GM12878 (cell line): Measurements from ENCODE around the gene ARL10. TPM values are rescaled to one million over a fixed set of nuclear protein-coding genes. Genes with fewer than 3 reads are reported as not detected.

Experiments used
- ATAC-seq: fragments of 200-7000 bp; cut with Tn5 transposase; 3 replicates; pipeline ENCODE4 v1.9.1; 2020; ENCODE audit warnings: mild to moderate bottlenecking, moderate library complexity
- BruUV-seq: library from RNA; stranded (reverse); fragments of 400-500 nt; replicated peaks from 2 replicates; lab custom pipeline; 2021; lab: Mats Ljungman, UMichigan
- CTCF ChIA-PET: fragments of 300-600 bp; sonication (Branson Sonifier 250); formaldehyde crosslinking; extraction: SDS; loops from one replicate; lab custom pipeline; 2021; ENCODE audit warnings: inconsistent platforms; lab: Yijun Ruan, JAX
- POLR2A ChIA-PET: fragments of 350-600 bp; formaldehyde crosslinking; extraction: SDS; loops from one replicate; lab custom pipeline; 2021; ENCODE audit warnings: inconsistent platforms; lab: Charles Lee
- RAD21 ChIA-PET: fragments of 300-600 bp; sonication (Branson Sonifier 250); formaldehyde crosslinking; loops from one replicate; lab custom pipeline; 2023; ENCODE audit warnings: antibody characterized with exemption; ENCODE audit not compliant: unreplicated experiment; lab: Charles Lee
- SMC1A ChIA-PET: fragments of 300-600 bp; sonication (Branson Sonifier 250); formaldehyde crosslinking; loops from one replicate; lab custom pipeline; 2023; ENCODE audit not compliant: unreplicated experiment, uncharacterized antibody; lab: Charles Lee
- DNase-seq: peaks from one replicate; pipeline ENCODE4 v3.0.0-alpha.2; 2011; ENCODE audit warnings: low read depth, low spot score
- FAIRE-seq: peaks from 3 replicates; lab custom pipeline; 2011; peaks lifted over from hg19 to GRCh38; lab: Jason Lieb, UNC
- H2AFZ ChIP-seq: 2 replicates; pipeline ENCODE4 v1.6.0; 2011; ENCODE audit warnings: low read depth, low read length, control low read depth; ENCODE audit not compliant: control insufficient read depth
- H3K27ac ChIP-seq: 2 replicates; pipeline ENCODE4 v1.5.1; 2011; ENCODE audit warnings: control low read depth; ENCODE audit not compliant: control insufficient read depth, insufficient read depth
- H3K27me3 ChIP-seq, 2 experiments: replicated peaks in 1 of 2; 2 replicates each; pipeline versions ENCODE4 v1.6.0 to v1.6.1; 2011; ENCODE audit warnings: low read length in 1 of 2; ENCODE audit not compliant: control insufficient read depth in 2 of 2, insufficient read depth in 2 of 2
- H3K36me3 ChIP-seq, 2 experiments: 2 replicates each; pipeline ENCODE4 v1.5.1; 2011; ENCODE audit warnings: low read length in 1 of 2; ENCODE audit not compliant: control insufficient read depth in 2 of 2, insufficient read depth in 2 of 2
- H3K4me1 ChIP-seq: 2 replicates; pipeline ENCODE4 v1.6.1; 2011; ENCODE audit warnings: mild to moderate bottlenecking, low read length, moderate library complexity, mixed read lengths; ENCODE audit not compliant: control insufficient read depth, insufficient read depth
- H3K4me2 ChIP-seq: 2 replicates; pipeline ENCODE4 v1.6.0; 2011; ENCODE audit warnings: control low read depth; ENCODE audit not compliant: control insufficient read depth, insufficient read depth
- H3K4me3 ChIP-seq: fragments of 200-600 bp; sonication (generic); 2 replicates; pipeline ENCODE4 v1.5.1; 2016
- H3K79me2 ChIP-seq: 2 replicates; pipeline ENCODE4 v1.6.0; 2011; ENCODE audit warnings: low read length; ENCODE audit not compliant: control insufficient read depth, insufficient read depth
- H3K9ac ChIP-seq: 2 replicates; pipeline ENCODE4 v1.8.0; 2011; ENCODE audit warnings: low read length, control low read depth, mixed read lengths; ENCODE audit not compliant: control insufficient read depth, insufficient read depth
- H3K9me3 ChIP-seq: replicated peaks from 3 replicates; pipeline ENCODE4 v1.5.1; 2011; ENCODE audit warnings: mild to moderate bottlenecking, low read length; ENCODE audit not compliant: control insufficient read depth, insufficient read depth
- H4K20me1 ChIP-seq: 2 replicates; pipeline ENCODE4 v1.6.0; 2011; ENCODE audit not compliant: control insufficient read depth, insufficient read depth
- ASH2L ChIP-seq: fragments of 300-600, 200-600 bp; sonication (generic); IDR thresholded peaks from 2 replicates; pipeline ENCODE4 v1.6.1; 2017; ENCODE audit warnings: low read depth, mild to moderate bottlenecking, borderline replicate concordance
- ATF7 ChIP-seq: fragments of 450-650 bp; IDR thresholded peaks from 2 replicates; pipeline ENCODE4 v1.6.1; 2016; ENCODE audit warnings: low read depth, mild to moderate bottlenecking
- BCL3 ChIP-seq: IDR thresholded peaks from 2 replicates; pipeline ENCODE4 v1.6.1; 2011; ENCODE audit warnings: borderline replicate concordance, low read depth, mild to moderate bottlenecking, moderate library complexity, low read length; ENCODE audit not compliant: insufficient read depth, poor library complexity, severe bottlenecking
- CREB1 ChIP-seq: IDR thresholded peaks from 2 replicates; pipeline ENCODE4 v1.6.1; 2012; ENCODE audit warnings: low read depth, mild to moderate bottlenecking, inconsistent platforms
- HDAC6 ChIP-seq: fragments of 200-600 bp; sonication (generic); IDR thresholded peaks from one replicate; pipeline ENCODE4 v1.8.0; 2017; ENCODE audit warnings: antibody characterized with exemption; ENCODE audit not compliant: unreplicated experiment
- HDGF ChIP-seq: fragments of 450-650 bp; IDR thresholded peaks from 2 replicates; pipeline ENCODE4 v1.6.1; 2016; ENCODE audit warnings: antibody characterized with exemption
- IRF4 ChIP-seq: IDR thresholded peaks from 2 replicates; pipeline ENCODE4 v1.6.1; 2011; ENCODE audit warnings: low read depth, low read length
- JUND ChIP-seq: IDR thresholded peaks from 2 replicates; pipeline ENCODE4 v1.6.1; 2012; ENCODE audit warnings: low read depth, mild to moderate bottlenecking, low read length, improper control_type of control experiment, moderate library complexity
- LARP7 ChIP-seq: fragments of 450-650 bp; IDR thresholded peaks from 2 replicates; pipeline ENCODE4 v1.6.1; 2017; ENCODE audit warnings: mild to moderate bottlenecking
- MYB ChIP-seq: fragments of 150-350 bp; IDR thresholded peaks from 2 replicates; pipeline ENCODE4 v1.6.1; 2014; ENCODE audit warnings: mild to moderate bottlenecking, low read depth, low read length, borderline replicate concordance
- NFYB ChIP-seq: IDR thresholded peaks from 2 replicates; pipeline ENCODE4 v1.6.1; 2011; ENCODE audit warnings: low read depth, mild to moderate bottlenecking, low read length, improper control_type of control experiment, moderate library complexity; ENCODE audit not compliant: insufficient read depth
- POLR2AphosphoS2 ChIP-seq: IDR thresholded peaks from 2 replicates; pipeline ENCODE4 v1.6.1; 2011; ENCODE audit warnings: low read depth, mild to moderate bottlenecking, low read length, improper control_type of control experiment, moderate library complexity
- RBBP5 ChIP-seq: fragments of 200-600 bp; sonication (generic); conservative IDR thresholded peaks from 2 replicates; pipeline ENCODE4 v1.6.1; 2016
- RFX5 ChIP-seq: IDR thresholded peaks from 2 replicates; pipeline ENCODE4 v1.6.1; 2011; ENCODE audit warnings: low read depth, low read length, improper control_type of control experiment
- SIX5 ChIP-seq: IDR thresholded peaks from 2 replicates; pipeline ENCODE4 v1.6.1; 2011; ENCODE audit warnings: mild to moderate bottlenecking, low read depth, low read length, moderate library complexity; ENCODE audit not compliant: severe bottlenecking
- SREBF1 ChIP-seq: IDR thresholded peaks from 2 replicates; pipeline ENCODE4 v1.6.1; 2012; ENCODE audit warnings: mild to moderate bottlenecking, low read length
- STAT3 ChIP-seq: IDR thresholded peaks from 2 replicates; pipeline ENCODE4 v1.6.1; 2011; ENCODE audit warnings: low read depth, low read length, improper control_type of control experiment
- SUZ12 ChIP-seq: fragments of 200-600 bp; sonication (generic); IDR thresholded peaks from one replicate; pipeline ENCODE4 v1.6.1; 2018; ENCODE audit warnings: antibody characterized with exemption, mild to moderate bottlenecking; ENCODE audit not compliant: unreplicated experiment
- TAF1 ChIP-seq: IDR thresholded peaks from 2 replicates; pipeline ENCODE4 v1.6.1; 2011; ENCODE audit warnings: mild to moderate bottlenecking, low read depth, low read length, borderline replicate concordance
- ZNF274 ChIP-seq: IDR thresholded peaks from one replicate; pipeline ENCODE4 v1.8.0; 2011; ENCODE audit not compliant: insufficient read length, insufficient read depth
- ZSCAN29 ChIP-seq: fragments of 450-650 bp; IDR thresholded peaks from 2 replicates; pipeline ENCODE4 v1.6.1; 2017; ENCODE audit warnings: mild to moderate bottlenecking, moderate library complexity
- ZZZ3 ChIP-seq: IDR thresholded peaks from 2 replicates; pipeline ENCODE4 v1.6.1; 2011; ENCODE audit warnings: low read depth; ENCODE audit not compliant: control insufficient read depth, insufficient read length
- WGBS: methylation state at CpG from one replicate; pipeline ENCODE4 v1.1.6; 2016; ENCODE audit warnings: low lambda C conversion rate; ENCODE audit not compliant: insufficient replicate concordance, insufficient coverage; ENCODE audit errors: missing lambda C conversion rate; 5-methylcytosine and 5-hydroxymethylcytosine counted together
- in situ Hi-C: fragments of 300-500 bp; cut with MboI; formaldehyde crosslinking; loops from 9 replicates; pipeline ENCODE4 v1.14.3; 2018; ENCODE audit warnings: mixed read lengths
- intact Hi-C: fragments of 100-400 bp; cut with micrococcal nuclease; formaldehyde crosslinking; loops from one replicate; pipeline ENCODE4 v1.14.2; 2022; ENCODE audit not compliant: unreplicated experiment
- polyA plus RNA-seq, 11 experiments: library from polyadenylated mRNA; depleted of rRNA in 4 of 11; unstranded in 6 of 11; stranded (reverse) in 5 of 11; fragments of >200 nt; fragmentation: Nextera tagmentation in 4 of 11; fragmentation: Illumina TruSeq in 1 of 11; extraction: Ambion mirVana in 4 of 11; extraction: Trizol in 1 of 11; gene quantifications; 1 replicate in 1 of 11; 2 replicates in 10 of 11; pipeline versions ENCODE4 v1.2.1 to v1.2.3, GENCODE V29; 2011 to 2016; ENCODE audit warnings: inconsistent platforms in 2 of 11, missing spikeins in 2 of 11, low read depth in 1 of 11
- total RNA-seq, 4 experiments: library from RNA; depleted of rRNA in 3 of 4; stranded (reverse); fragments of >200 nt in 3 of 4; fragmentation: Illumina TruSeq in 1 of 4; extraction: Trizol in 1 of 4; gene quantifications; 2 replicates each; pipeline versions ENCODE4 v1.2.1 to v1.2.3, GENCODE V29; 2013 to 2021
- TF ChIP-seq, protein P1 (sequence below): fragments of 450-650 bp; IDR thresholded peaks from 2 replicates; pipeline ENCODE4 v1.6.1; 2017; ENCODE audit warnings: low read depth, mild to moderate bottlenecking, moderate library complexity

ARL10 gene
- total and polyA plus RNA-seq, 10 of the 15 experiments (the other 5 are each of a cell fraction or from before 2014, with no cell fraction given): 0.44 to 6.4 (median 2.4) TPM

DNA sequence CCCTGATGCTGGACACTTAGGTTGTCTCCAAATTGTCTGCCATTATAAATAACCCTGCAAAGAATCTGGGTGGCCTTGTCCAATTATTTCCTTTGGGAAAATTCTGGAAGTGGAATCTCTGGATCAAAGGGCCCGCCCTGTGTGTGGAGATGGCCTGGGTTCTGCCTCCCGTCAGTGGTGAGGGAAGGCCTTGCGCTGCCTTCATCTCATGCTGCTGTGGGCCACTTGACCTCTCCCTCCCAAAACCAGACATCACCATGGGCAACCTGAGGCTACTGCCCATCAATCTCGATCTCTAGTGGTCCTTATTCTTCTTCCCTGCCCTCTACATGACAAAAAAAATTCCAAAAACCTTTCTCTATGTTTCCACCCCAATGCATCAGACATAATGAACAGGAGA is 44.5 kb downstream of the ARL10 start (continued):
- TF ChIP-seq JUND (no peak), BCL3 (no peak), ZZZ3 (no peak), RFX5 (no peak), STAT3 (no peak), LARP7 (no peak), CREB1 (no peak), RBBP5 (no peak), HDGF (no peak), TAF1 (no peak), SIX5 (no peak)
- TF ChIP-seq, all 136 proteins: peak for 0

DNA sequence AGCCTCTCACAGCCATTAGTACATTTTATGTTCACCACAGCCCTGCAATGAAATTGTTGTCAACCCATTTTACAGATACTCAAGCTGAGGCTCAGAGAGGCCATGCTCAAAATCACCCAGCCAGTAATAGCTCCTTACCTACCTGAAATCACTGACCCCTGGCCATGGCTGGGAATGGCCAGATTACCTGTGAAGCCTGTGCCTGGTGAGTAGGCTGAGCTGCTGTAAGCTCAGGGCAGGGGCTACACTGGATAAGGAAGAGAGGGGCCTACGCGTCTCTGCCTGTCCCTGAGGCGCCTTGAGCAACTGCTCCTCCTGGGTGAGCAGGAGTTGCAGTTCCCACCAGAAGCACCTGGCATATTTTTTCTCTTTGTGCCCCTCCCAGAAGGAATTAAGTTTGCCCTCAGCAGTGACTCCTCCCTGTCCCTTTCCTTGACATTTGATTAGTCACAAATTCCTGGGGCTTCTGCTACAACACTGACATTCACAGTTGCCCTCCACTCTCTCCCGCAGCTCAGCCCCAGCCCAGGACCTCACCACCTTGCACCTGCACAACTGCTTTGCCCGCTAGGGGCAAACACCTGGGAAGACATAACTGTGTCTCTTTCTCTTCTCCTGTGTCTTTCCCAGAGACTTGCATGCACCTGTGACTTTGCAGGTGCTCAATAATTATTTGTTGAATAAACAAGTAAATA is 45.3 kb downstream of the ARL10 start:
- no peak for DNase-seq
- intact Hi-C loops: loop anchor here (10.0 kb wide), 2 partner anchors 234 to 676 kb away; partner anchors contain the start of gene TSPAN17
- Histone ChIP-seq H3K4me2 (no peak overlapping the region), H3K27ac (no peak overlapping the region), H3K79me2 (no peaks in the 10 kb centered on the region; the same call in 1 of the 2 replicates), H3K27me3 (no peaks in the 10 kb centered on the region), H4K20me1 (no peaks in the 10 kb centered on the region), H3K9me3 (no peaks in the 10 kb centered on the region), H3K9ac (no peak overlapping the region), H2AFZ (no peak overlapping the region), H3K36me3 (no peaks in the 10 kb centered on the region; a peak in 1 of 4 replicates), H3K4me3 (no peak overlapping the region), H3K4me1 (peaks cover 11% of the 10 kb centered on the region; the same call in 1 of the 2 replicates)
- ATAC-seq: no peak
- ChIA-PET RAD21 (no interaction called here), CTCF (interaction anchor here (1.0 to 1.1 kb wide), 2 partner anchors 19 to 247 kb away, joined by 3 read pairs; no protein-coding TSS in a partner anchor), SMC1A (no interaction called here), POLR2A (no interaction called here)
- BruUV-seq: no TSS peak
- WGBS: 96% methylated on average over 5 of the region's 5 CpGs
- no peak for FAIRE-seq
- in situ Hi-C loops: no loop called here
- TF ChIP-seq POLR2AphosphoS2 (no peak), ZSCAN29 (no peak), SREBF1 (no peak), ZNF274 (no peak), ATF7 (no peak), NFYB (no peak), CREB1 (no peak), HDAC6 (no peak), MYB (no peak), IRF4 (no peak), ASH2L (no peak), SUZ12 (no peak)
- TF ChIP-seq, protein P1, sequence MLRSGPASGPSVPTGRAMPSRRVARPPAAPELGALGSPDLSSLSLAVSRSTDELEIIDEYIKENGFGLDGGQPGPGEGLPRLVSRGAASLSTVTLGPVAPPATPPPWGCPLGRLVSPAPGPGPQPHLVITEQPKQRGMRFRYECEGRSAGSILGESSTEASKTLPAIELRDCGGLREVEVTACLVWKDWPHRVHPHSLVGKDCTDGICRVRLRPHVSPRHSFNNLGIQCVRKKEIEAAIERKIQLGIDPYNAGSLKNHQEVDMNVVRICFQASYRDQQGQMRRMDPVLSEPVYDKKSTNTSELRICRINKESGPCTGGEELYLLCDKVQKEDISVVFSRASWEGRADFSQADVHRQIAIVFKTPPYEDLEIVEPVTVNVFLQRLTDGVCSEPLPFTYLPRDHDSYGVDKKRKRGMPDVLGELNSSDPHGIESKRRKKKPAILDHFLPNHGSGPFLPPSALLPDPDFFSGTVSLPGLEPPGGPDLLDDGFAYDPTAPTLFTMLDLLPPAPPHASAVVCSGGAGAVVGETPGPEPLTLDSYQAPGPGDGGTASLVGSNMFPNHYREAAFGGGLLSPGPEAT: no peak
